Small intestine (tissue), 7 donors: Measurements from ENCODE around the gene TMEM30A. TPM values are rescaled to one million over a fixed set of nuclear protein-coding genes. Genes with fewer than 3 reads are reported as not detected.
A peak's percentile ranks its signal among the peaks of the same experiment; 100 is the strongest.

ENCODE experiments used
- DNase-seq, 2 donors: peaks; one replicate each; pipeline versions ENCODE4 v3.0.0 to v3.0.0-alpha.2; 2013
- FAIRE-seq: peaks from 2 replicates; lab custom pipeline; 2012; peaks lifted over from hg19 to GRCh38; lab: Jason Lieb, UNC
- H3K27ac ChIP-seq, 3 donors: one replicate each; pipeline ENCODE4 v1.5.1; 2013; ENCODE audit warnings: low read length in 2 of 3, mild to moderate bottlenecking in 2 of 3, control low read depth in 1 of 3, inconsistent platforms in 1 of 3, low read depth in 1 of 3, moderate library complexity in 1 of 3
- H3K27me3 ChIP-seq, 3 donors: one replicate each; pipeline ENCODE4 v1.6.1; 2013; ENCODE audit warnings: low read length in 3 of 3, inconsistent platforms in 1 of 3; ENCODE audit not compliant: control insufficient read depth in 3 of 3, insufficient read depth in 3 of 3
- H3K36me3 ChIP-seq, 3 donors: one replicate each; pipeline ENCODE4 v1.6.1; 2013; ENCODE audit warnings: low read length in 3 of 3, inconsistent platforms in 1 of 3, low read depth in 1 of 3, mild to moderate bottlenecking in 1 of 3, moderate library complexity in 1 of 3; ENCODE audit not compliant: control insufficient read depth in 3 of 3, insufficient read depth in 2 of 3
- H3K4me1 ChIP-seq, 3 donors: one replicate each; pipeline ENCODE4 v1.6.1; 2013; ENCODE audit warnings: low read length in 2 of 3, inconsistent platforms in 1 of 3, low read depth in 1 of 3, mild to moderate bottlenecking in 1 of 3, moderate library complexity in 1 of 3; ENCODE audit not compliant: control insufficient read depth in 3 of 3, insufficient read depth in 2 of 3
- H3K4me3 ChIP-seq, 3 donors: one replicate each; pipeline ENCODE4 v1.5.1; 2013; ENCODE audit warnings: low read length in 3 of 3, control low read depth in 1 of 3, inconsistent platforms in 1 of 3, low read depth in 1 of 3, mild to moderate bottlenecking in 1 of 3, moderate library complexity in 1 of 3
- H3K9me3 ChIP-seq, 2 donors: one replicate each; pipeline ENCODE4 v1.6.1; 2013; ENCODE audit warnings: low read depth in 1 of 2, low read length in 1 of 2; ENCODE audit not compliant: control insufficient read depth in 2 of 2, insufficient read depth in 1 of 2
- WGBS, 3 donors: extraction: QIAGEN DNeasy Blood & Tissue Kit; methylation state at CpG; one replicate each; pipeline ENCODE4 v1.1.7; 2013; 5-methylcytosine and 5-hydroxymethylcytosine counted together
- polyA plus RNA-seq, 4 donors: library from polyadenylated mRNA; stranded (reverse) in 3 of 4; unstranded in 1 of 4; fragments of 200-250 nt in 3 of 4; fragments of 120-200 nt in 1 of 4; gene quantifications; one replicate each; pipeline versions ENCODE4 v1.2.1 to v1.2.3, GENCODE V29; 2013
- donor health status: healthy with polysubstance abuse.
- donor health status: control.
- donor health status: control.
- donor health status: Bipolar disorder and iron deficiency.
- donor health status: healthy.

The TMEM30A gene
- polyA plus RNA-seq, 4 donors, result 13.0 to 75.9 (median 23.2) TPM

DNA sequence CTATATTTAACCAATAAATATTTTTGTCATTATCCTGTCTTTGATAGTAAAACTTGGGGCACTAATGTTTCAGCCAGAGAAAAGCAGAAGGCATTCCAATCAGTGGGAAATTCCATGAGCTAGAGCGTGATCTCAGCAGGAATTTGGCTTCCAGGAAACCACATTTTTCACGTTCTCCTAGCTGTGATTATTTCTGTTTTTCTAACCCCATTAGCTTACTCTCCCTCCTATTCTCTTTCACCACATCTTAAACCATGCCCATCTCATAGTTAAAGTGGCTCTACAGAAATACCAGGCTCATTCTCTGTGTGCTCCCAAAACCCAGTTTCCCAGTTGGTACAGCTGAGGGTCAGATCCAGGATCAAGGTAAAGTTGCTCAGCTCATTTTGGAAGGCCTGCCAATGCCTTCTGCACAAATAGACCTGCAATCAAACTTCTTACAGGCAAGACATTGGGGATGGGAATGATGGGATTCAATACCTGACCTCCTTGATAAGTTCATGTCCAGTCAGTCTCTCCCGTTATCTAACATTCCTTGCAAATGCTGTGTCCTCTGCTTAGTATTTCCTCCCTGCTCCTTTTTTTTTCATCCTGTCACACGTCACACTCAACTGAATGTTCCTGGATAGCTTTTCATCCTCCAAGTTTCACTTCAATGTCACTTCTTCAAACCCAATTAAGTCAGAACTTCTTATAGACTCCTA, 33.1 kb upstream of the TMEM30A start:
- DNase-seq (no peak), FAIRE-seq (no peak)
- H3K4me3 ChIP-seq, result no peak overlapping the region
- no peak overlapping the region for H3K27ac ChIP-seq
- H3K27me3 ChIP-seq, result no peaks in the 10 kb centered on the region
- H3K4me1 ChIP-seq, result no peaks in the 10 kb centered on the region
- H3K36me3 ChIP-seq, result no peaks in the 10 kb centered on the region
- no peaks in the 10 kb centered on the region for H3K9me3 ChIP-seq
- WGBS, 3 donors, result 49 to 64% (median 61%) methylated on average over 4 of the region's 4 CpGs

DNA sequence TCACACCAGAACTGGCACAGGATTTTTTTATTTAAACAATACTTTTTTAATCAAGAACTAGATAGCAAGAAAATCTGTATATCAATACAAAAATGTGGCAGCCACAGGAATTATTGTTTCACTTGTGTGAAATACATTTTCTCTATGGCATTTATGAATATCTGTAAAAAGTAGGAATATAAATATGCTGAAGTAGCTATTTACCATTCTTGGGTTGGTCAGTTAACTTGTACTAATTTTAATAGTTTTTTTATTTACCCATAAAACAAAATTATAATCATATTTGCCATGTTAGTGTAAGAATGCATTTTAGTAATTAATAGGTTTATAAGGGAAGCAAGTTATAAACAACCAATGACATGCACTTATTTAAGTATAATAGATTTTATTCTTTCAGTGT, 31.4 kb upstream of the TMEM30A start:
- no peaks in the 10 kb centered on the region for H3K9me3 ChIP-seq
- no peak for DNase-seq
- no peaks in the 10 kb centered on the region for H3K27me3 ChIP-seq
- H3K4me1 ChIP-seq, result no peaks in the 10 kb centered on the region
- H3K27ac ChIP-seq, result no peak overlapping the region
- FAIRE-seq, result no peak
- no peaks in the 10 kb centered on the region for H3K36me3 ChIP-seq
- H3K4me3 ChIP-seq, result no peak overlapping the region

DNA sequence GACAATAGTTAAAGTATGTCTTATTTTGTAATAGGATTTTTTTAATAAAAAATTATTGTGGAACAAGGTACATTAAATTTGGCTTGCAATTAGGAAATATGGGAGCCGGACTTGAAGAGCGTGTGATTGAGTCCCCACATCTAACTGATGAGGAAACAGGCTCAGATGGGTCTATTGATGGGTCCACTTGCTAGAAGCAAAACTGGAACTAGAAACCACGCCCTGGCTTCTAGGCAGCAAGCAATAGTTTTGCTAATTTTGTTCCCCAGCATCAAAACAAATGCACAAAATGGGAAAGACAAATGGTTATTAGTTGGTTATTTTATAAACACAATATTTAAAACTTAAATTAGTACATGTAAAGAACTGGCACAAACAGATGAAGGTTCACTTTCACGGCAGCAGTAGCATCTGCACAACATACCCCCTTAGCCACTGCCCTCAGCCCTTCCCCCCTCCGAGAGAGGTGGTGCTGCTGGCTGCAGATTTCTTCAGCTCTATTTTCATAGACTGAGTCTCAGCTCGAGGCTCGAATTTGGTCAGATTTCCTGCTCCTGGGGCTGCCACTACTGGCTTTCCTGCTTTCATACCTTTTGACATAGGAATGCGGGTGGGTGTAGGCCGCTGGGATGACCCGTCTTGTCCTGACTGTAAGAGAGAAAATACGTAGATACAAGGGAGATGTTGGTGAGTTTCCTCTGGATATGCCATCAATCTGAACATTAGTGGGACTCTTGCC, 23.8 kb upstream of the TMEM30A start:
- FAIRE-seq (no peak), DNase-seq (no peak)
- no peak overlapping the region for H3K4me3 ChIP-seq
- H3K27me3 ChIP-seq, result peaks cover 0 to 2% (median 0%) of the 10 kb centered on the region in 3 donors
- H3K36me3 ChIP-seq, result no peaks in the 10 kb centered on the region
- H3K4me1 ChIP-seq, result no peaks in the 10 kb centered on the region
- WGBS, 3 donors, result 73 to 77% (median 73%) methylated on average over 11 of the region's 11 CpGs
- H3K9me3 ChIP-seq, result peaks cover 0 to 3% of the 10 kb centered on the region in 2 donors
- no peak overlapping the region for H3K27ac ChIP-seq

DNA sequence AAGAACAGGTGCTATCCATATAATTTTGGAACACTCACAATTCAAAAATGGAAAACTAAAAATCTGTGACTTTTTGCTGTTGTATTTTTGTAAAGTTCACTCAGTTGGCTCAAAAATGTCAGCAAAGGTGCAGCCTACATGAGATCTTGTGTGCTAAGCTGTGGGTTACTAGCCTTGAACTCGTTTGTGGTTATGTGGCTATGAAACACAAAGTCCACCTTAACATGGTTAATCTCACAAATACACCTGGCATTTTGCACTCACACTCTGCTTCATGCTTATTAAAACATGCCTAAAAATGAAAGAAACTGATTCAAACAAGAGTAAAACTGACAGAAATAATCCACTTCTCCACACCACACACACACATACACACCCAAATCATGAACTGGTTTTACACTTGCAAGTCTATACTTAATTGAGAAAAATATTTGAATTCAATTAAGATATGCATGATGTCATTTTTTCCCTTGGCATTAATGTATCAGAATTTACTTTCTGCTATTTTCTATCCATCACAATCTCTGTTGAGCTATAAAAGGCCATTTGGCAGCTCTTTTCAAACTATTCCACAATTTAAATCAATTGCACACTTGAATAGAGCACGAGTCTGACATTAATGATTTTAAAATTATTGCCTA, 22.9 kb upstream of the TMEM30A start:
- WGBS, 3 donors, result 39 to 59% (median 42%) methylated on average over 2 of the region's 2 CpGs

DNA sequence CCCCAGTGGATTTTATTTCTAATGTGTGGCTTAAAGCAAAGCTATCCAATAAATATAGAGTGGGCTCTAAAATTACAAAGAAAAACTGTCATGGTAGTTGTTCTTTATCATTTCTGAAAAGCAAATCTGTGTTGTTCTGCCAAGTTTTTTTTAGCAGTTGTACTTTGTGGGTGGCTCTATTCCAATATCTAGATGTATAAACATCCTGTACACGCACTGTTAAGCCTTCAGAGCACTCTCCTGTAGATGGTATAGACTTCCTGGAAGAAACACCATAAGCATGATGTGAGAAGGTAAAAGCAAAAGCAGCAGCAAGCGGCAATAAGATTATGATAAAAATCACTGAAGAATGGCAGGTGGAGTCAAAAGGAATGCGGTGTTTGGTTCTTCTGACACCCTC, 21.5 kb upstream of the TMEM30A start:
- H3K4me3 ChIP-seq, result no peak overlapping the region
- no peaks in the 10 kb centered on the region for H3K36me3 ChIP-seq
- no peak overlapping the region for H3K27ac ChIP-seq
- no peaks in the 10 kb centered on the region for H3K4me1 ChIP-seq
- DNase-seq (no peak), FAIRE-seq (no peak)
- WGBS, 3 donors, result 34 to 57% (median 54%) methylated on average over 3 of the region's 3 CpGs
- peaks cover 0 to 3% of the 10 kb centered on the region in 2 donors for H3K9me3 ChIP-seq
- H3K27me3 ChIP-seq, result peaks cover 0 to 2% (median 0%) of the 10 kb centered on the region in 3 donors

More for the DNA sequence above, 22.9 kb upstream of the TMEM30A start:
- Histone ChIP-seq H3K9me3 (peaks cover 0 to 3% of the 10 kb centered on the region in 2 donors), H3K27ac (no peak overlapping the region), H3K4me3 (no peak overlapping the region), H3K36me3 (no peaks in the 10 kb centered on the region), H3K4me1 (no peaks in the 10 kb centered on the region), H3K27me3 (peaks cover 0 to 2% (median 0%) of the 10 kb centered on the region in 3 donors)
- FAIRE-seq (no peak), DNase-seq (no peak)

DNA sequence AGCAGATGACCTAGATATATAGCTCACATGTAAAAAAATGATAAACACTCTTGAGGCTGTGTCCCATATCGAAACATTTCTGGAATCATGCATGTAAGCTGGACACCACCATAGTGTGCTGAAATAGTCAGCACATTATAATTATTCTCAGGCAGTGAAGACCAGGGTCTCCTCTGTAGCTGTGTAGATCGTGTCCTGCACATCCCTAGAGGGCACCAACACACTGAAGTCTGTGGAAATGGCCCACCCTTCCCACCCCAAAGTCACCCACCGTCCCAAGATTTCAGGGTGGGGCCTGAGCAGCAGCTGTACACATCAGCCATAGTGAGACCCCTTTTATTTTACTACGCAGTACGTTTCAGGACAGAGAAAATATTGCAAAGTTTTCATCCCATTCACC, 21.0 kb upstream of the TMEM30A start:
- Histone ChIP-seq H3K36me3 (no peaks in the 10 kb centered on the region), H3K4me1 (no peaks in the 10 kb centered on the region), H3K27ac (no peak overlapping the region), H3K9me3 (peaks cover 0 to 3% of the 10 kb centered on the region in 2 donors), H3K4me3 (no peak overlapping the region), H3K27me3 (peaks cover 0 to 2% (median 0%) of the 10 kb centered on the region in 3 donors)
- DNase-seq (no peak), FAIRE-seq (no peak)
- WGBS, 3 donors, result 68 to 73% (median 70%) methylated on average over 5 of the region's 5 CpGs

DNA sequence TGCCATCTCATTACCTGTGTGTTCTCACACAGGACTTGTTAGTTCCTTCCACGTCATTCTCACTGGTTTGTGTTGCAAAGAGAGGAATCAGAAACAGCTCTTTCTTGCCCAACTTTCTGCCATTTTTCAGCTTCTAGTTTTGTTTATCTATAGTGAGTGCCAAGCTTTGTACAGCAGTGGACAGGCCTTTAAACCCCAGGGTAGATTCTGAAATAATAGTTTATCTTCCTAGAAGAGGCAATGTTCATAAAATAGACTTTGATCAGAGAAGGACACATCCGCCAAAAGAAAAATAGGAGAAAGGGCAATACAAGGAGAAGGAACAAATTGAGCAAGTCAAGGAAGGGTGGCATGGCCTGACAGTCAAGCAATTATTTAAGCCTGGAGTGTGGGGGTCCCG, 17.7 kb upstream of the TMEM30A start:
- DNase-seq, result peak in 1 of 2 donors; percentile 13
- no peaks in the 10 kb centered on the region for H3K4me1 ChIP-seq
- no peak overlapping the region for H3K4me3 ChIP-seq
- H3K27ac ChIP-seq, result no peak overlapping the region
- H3K9me3 ChIP-seq, result peaks cover 0 to 3% of the 10 kb centered on the region in 2 donors
- WGBS, 3 donors, result 80 to 87% (median 86%) methylated on average over 3 of the region's 3 CpGs
- no peaks in the 10 kb centered on the region for H3K36me3 ChIP-seq
- FAIRE-seq, result no peak
- H3K27me3 ChIP-seq, result no peaks in the 10 kb centered on the region

DNA sequence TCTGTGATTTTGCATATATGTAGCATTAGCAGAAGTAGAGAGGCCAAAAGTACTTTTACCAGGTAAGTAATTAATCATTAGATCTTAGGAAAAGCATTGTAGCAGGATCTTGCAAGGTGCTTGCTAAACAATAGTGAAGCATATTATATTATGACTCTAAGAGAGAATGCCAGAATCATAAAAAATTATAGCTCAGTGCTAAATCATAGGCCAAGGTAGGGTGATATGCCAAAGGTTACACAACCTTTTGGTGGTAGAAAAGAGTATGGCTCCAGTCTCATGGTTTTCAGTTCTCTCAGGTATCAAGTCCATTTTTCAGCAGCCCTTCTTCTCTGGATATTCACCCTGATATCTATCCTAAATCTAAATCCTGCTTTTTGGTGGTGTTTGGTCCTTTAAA, 16.9 kb upstream of the TMEM30A start:
- H3K36me3 ChIP-seq, result no peaks in the 10 kb centered on the region
- H3K27ac ChIP-seq, result no peak overlapping the region
- H3K4me3 ChIP-seq, result no peak overlapping the region
- H3K27me3 ChIP-seq, result no peaks in the 10 kb centered on the region
- H3K4me1 ChIP-seq, result no peaks in the 10 kb centered on the region
- FAIRE-seq (no peak), DNase-seq (no peak)
- peaks cover 0 to 3% of the 10 kb centered on the region in 2 donors for H3K9me3 ChIP-seq
